Lung (tissue), 12 donors: ENCODE data around the gene RASGRF1. TPM values are rescaled to one million over a fixed set of nuclear protein-coding genes. Genes with fewer than 3 reads are reported as not detected.
A peak's percentile ranks its signal among the peaks of the same experiment; 100 is the strongest.
"Not testable (repeated sequence)": the region's sequence is repeated elsewhere in the genome, so short reads cannot be mapped to it uniquely, and the experiment has no call there.

Experiments used
- ATAC-seq: fragments of 200-7000 bp; cut with Tn5 transposase; one replicate; pipeline ENCODE4 v1.9.1; 2020; ENCODE audit warnings: moderate number of reproducible peaks; ENCODE audit not compliant: insufficient read depth, low FRiP score
- DNase-seq, 3 donors: peaks; one replicate each; pipeline ENCODE4 v3.0.0-alpha.2; 2013 to 2017
- H3K27ac ChIP-seq, 2 donors: one replicate each; pipeline ENCODE4 v1.5.1; 2013; ENCODE audit warnings: mild to moderate bottlenecking in 2 of 2, moderate library complexity in 2 of 2, control low read depth in 1 of 2, inconsistent platforms in 1 of 2, low read depth in 1 of 2, low read length in 1 of 2
- H3K27me3 ChIP-seq, 3 donors: one replicate each; pipeline ENCODE4 v1.5.1; 2013; ENCODE audit warnings: low read length in 2 of 3; ENCODE audit not compliant: control insufficient read depth in 3 of 3, insufficient read depth in 3 of 3
- H3K36me3 ChIP-seq, 4 donors: one replicate each; pipeline ENCODE4 v1.5.1; 2013; ENCODE audit warnings: low read length in 4 of 4, mild to moderate bottlenecking in 1 of 4, moderate library complexity in 1 of 4; ENCODE audit not compliant: control insufficient read depth in 4 of 4, insufficient read depth in 4 of 4
- H3K4me1 ChIP-seq, 5 donors: one replicate each; pipeline ENCODE4 v1.5.1; 2013; ENCODE audit warnings: low read length in 5 of 5, mild to moderate bottlenecking in 2 of 5, moderate library complexity in 1 of 5; ENCODE audit not compliant: control insufficient read depth in 5 of 5, insufficient read depth in 5 of 5
- H3K4me3 ChIP-seq: one replicate; pipeline ENCODE4 v1.5.1; 2013; ENCODE audit warnings: mild to moderate bottlenecking, control low read depth, moderate library complexity
- H3K9ac ChIP-seq, 2 donors: one replicate each; pipeline ENCODE4 v1.5.1; 2013; ENCODE audit warnings: low read length in 2 of 2, control low read depth in 1 of 2; ENCODE audit not compliant: insufficient read depth in 1 of 2
- H3K9me3 ChIP-seq, 4 donors: one replicate each; pipeline ENCODE4 v1.5.1; 2013; ENCODE audit warnings: low read length in 3 of 4, mild to moderate bottlenecking in 1 of 4, moderate library complexity in 1 of 4; ENCODE audit not compliant: control insufficient read depth in 4 of 4, insufficient read depth in 3 of 4
- WGBS, 2 donors: extraction: QIAGEN DNeasy Blood & Tissue Kit; methylation state at CpG; one replicate each; pipeline ENCODE4 v1.1.7; 2013; 5-methylcytosine and 5-hydroxymethylcytosine counted together
- polyA plus RNA-seq, 2 donors: library from polyadenylated mRNA; stranded (reverse); fragments of 200-250 nt; gene quantifications; one replicate each; pipeline ENCODE4 v1.2.1, GENCODE V29; 2013
- total RNA-seq, 2 donors: library from RNA; depleted of rRNA in 1 of 2; stranded (reverse); fragments of >200 nt in 1 of 2; gene quantifications; one replicate each; pipeline ENCODE4 v1.2.1, GENCODE V29; 2014 to 2021
- TF ChIP-seq, protein P1 (sequence below): IDR thresholded peaks from 2 replicates; pipeline ENCODE4 v1.5.1; 2012; ENCODE audit warnings: mild to moderate bottlenecking; ENCODE audit errors: control extremely low read depth, extremely low read depth
- donor health status: control.
- donor health status: control.
- donor health status: Bipolar disorder and iron deficiency.
- donor health status: healthy.
- donor health status: DM: yes; HTN: yes; CAD: no.

The RASGRF1 gene
- total and polyA plus RNA-seq, 4 donors: 10.9 to 71.2 (median 24.6) TPM

- DNase-seq: no peak
- no peak overlapping the region for H3K9ac ChIP-seq
- no peaks in the 10 kb centered on the region for H3K27me3 ChIP-seq
- H3K36me3 ChIP-seq: peaks cover 0 to 68% (median 3%) of the 10 kb centered on the region in 4 donors
- peaks cover 0 to 16% (median 0%) of the 10 kb centered on the region in 5 donors for H3K4me1 ChIP-seq
- H3K27ac ChIP-seq: no peak overlapping the region
- TF ChIP-seq, protein P1, sequence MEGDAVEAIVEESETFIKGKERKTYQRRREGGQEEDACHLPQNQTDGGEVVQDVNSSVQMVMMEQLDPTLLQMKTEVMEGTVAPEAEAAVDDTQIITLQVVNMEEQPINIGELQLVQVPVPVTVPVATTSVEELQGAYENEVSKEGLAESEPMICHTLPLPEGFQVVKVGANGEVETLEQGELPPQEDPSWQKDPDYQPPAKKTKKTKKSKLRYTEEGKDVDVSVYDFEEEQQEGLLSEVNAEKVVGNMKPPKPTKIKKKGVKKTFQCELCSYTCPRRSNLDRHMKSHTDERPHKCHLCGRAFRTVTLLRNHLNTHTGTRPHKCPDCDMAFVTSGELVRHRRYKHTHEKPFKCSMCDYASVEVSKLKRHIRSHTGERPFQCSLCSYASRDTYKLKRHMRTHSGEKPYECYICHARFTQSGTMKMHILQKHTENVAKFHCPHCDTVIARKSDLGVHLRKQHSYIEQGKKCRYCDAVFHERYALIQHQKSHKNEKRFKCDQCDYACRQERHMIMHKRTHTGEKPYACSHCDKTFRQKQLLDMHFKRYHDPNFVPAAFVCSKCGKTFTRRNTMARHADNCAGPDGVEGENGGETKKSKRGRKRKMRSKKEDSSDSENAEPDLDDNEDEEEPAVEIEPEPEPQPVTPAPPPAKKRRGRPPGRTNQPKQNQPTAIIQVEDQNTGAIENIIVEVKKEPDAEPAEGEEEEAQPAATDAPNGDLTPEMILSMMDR: no peak
- peaks cover 0 to 2% (median 0%) of the 10 kb centered on the region in 4 donors for H3K9me3 ChIP-seq
- ATAC-seq: no peak
- H3K4me3 ChIP-seq: no peak overlapping the region
- 96% methylated on average over 14 of the region's 14 CpGs for WGBS, 2 donors
Measured at GRCh38 chr15:78928616-78929093, 161.9 kb downstream of the RASGRF1 start.

DNA sequence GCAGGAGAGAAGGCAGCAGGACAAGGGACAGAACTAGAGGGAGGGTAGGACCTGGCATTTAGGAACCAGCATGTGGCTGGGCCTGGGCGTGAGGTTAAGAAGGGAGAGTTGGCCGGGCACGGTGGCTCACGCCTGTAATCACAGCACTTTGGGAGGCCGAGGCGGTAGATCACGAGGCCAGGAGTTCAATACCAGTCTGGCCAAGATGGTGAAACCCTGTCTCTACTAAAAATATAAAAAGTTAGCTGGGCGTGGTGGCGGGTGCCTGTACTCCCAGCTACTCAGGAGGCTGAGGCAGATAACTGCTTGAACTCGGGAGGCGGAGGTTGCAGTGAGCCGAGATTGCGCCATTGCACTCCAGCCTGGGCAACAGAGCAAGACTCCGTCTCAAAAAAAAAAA lies 162.4 kb downstream of the RASGRF1 start:
- not testable (repeated sequence) for H3K9me3 ChIP-seq, H3K4me3 ChIP-seq, H3K27ac ChIP-seq, ATAC-seq, H3K9ac ChIP-seq, H3K27me3 ChIP-seq, DNase-seq
- 89 to 94% methylated on average over 14 of the region's 14 CpGs for WGBS, 2 donors
- Histone ChIP-seq H3K36me3 (peaks cover 0 to 67% (median 3%) of the 10 kb centered on the region in 4 donors), H3K4me1 (peaks cover 0 to 13% (median under 1%) of the 10 kb centered on the region in 5 donors)

DNA sequence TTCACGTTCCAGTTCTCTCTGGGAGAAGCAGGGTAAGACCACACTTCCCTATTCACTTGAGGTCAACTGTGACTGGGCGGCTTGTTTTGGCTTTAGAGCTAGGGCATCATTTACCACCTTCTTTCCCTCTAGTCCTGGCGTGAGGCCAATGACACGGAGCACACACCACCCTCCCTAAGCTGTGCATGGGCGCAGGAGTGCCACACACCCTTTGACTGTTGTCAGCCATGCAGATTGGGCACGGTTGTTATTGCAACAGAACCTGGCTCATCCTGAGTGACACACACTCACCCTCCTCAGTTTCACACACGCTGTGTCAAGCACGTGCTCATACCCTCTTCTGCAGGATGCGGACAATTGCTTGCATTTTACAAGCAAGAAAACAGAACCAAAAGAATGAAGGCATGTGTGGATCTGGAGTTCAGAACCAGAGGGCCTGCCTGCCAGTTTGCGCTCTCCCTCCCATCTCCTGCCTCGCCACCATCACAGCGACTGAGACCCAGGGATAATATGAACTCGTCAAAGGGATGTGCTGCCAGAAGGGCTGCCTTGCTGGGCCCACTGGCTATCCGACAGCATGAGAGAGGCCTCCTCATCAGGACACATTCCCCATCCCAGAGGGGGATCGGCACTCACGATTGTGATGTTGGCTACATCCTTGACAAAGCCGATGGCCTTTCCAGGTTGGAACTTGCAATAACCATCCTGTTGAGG lies 163.3 kb downstream of the RASGRF1 start:
- DNase-seq (no peak), ATAC-seq (no peak)
- Histone ChIP-seq H3K4me1 (peaks cover 0 to 23% (median 3%) of the 10 kb centered on the region in 5 donors), H3K9me3 (peaks cover 0 to 2% (median 0%) of the 10 kb centered on the region in 4 donors), H3K4me3 (no peak overlapping the region), H3K9ac (no peak overlapping the region), H3K27me3 (no peaks in the 10 kb centered on the region), H3K36me3 (peaks cover 0 to 70% (median 4%) of the 10 kb centered on the region in 4 donors), H3K27ac (peak overlapping the region in 1 of 2 donors; percentile 58)
- WGBS, 2 donors: 82% methylated on average over 17 of the region's 17 CpGs
- TF ChIP-seq, protein P1: no peak

DNA sequence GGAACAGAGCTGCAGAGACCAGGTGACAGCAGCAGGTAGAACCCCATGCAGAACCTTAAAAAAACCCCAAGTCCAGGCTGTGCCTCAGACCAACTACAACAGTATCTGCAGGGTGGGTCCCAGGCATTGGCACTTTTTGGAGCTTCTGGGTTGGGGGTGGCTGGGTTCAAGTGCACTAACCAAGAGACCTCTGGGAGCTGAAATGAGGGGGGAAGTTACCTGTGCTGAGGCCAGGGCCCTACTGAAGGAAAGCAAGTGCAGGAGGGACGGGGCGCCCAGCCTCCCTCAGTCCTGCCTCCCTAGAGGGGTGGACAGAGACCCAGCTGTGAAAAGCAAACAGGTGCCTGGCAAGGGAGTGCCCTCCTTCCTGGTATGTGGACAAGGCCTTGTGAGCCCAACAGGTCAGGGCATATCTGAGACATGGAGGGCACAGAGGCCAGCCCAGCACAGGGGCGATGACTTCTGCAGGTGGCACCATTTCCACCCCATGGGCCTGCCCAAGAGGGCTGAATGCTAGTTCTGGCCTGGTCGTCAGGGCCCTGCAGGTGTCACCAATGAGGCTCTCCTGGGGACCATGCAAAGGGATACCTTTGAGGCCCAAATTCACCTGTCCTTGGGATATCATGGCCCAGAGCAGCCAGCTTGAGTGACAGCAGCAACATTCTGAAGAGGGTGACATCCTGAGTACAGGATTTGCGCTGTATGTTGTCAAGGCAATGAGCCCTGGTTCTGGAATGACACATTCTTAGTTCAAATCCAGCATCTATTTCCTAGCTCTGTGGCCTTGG lies 164.4 kb downstream of the RASGRF1 start:
- TF ChIP-seq, protein P1: no peak
- Histone ChIP-seq H3K4me3 (no peak overlapping the region), H3K9ac (no peak overlapping the region), H3K27ac (peak overlapping the region in 1 of 2 donors; percentile 35), H3K27me3 (no peaks in the 10 kb centered on the region), H3K4me1 (peaks cover 0 to 22% (median 3%) of the 10 kb centered on the region in 5 donors), H3K36me3 (peaks cover 7 to 71% (median 13%) of the 10 kb centered on the region in 4 donors), H3K9me3 (peaks cover 0 to 2% (median 0%) of the 10 kb centered on the region in 4 donors)
- ATAC-seq (no peak), DNase-seq (no peak)
- 92 to 95% methylated on average over 5 of the region's 5 CpGs for WGBS, 2 donors
